ENCODE measurements around the gene LSR. TPM values are rescaled to one million over a fixed set of nuclear protein-coding genes. Genes with fewer than 3 reads are reported as not detected.

LSR gene
- total RNA-seq, 2 donors from 2014 or later, result 10.3 to 41.0 TPM

GRCh38 chr19:35253316-35254286 is 4.8 kb downstream of the LSR start:
- H3K27ac Mint-ChIP-seq, result peak overlapping the region in 1 of 2 donors; percentile 9
- no peaks in the 10 kb centered on the region for H3K9me3 Mint-ChIP-seq
- ATAC-seq, result no peak
- peaks cover 8 to 43% of the 10 kb centered on the region in 2 donors for H3K36me3 Mint-ChIP-seq
- peak in 1 of 2 donors; percentile 38 for DNase-seq (ENCODE audit: low spot score in 2 of 2)

GRCh38 chr19:35254341-35255297 is 5.8 kb downstream of the LSR start:
- ATAC-seq (no peak), DNase-seq (ENCODE audit: low spot score in 2 of 2) (peak in 1 of 2 donors; percentile 48)
- H3K27ac Mint-ChIP-seq, result peak overlapping the region; percentile 9 to 13
- peaks cover 7 to 33% of the 10 kb centered on the region in 2 donors for H3K36me3 Mint-ChIP-seq
- H3K9me3 Mint-ChIP-seq, result no peaks in the 10 kb centered on the region

GRCh38 chr19:35256566-35256965 is 7.8 kb downstream of the LSR start:
- H3K9me3 Mint-ChIP-seq, result no peaks in the 10 kb centered on the region
- no peak for DNase-seq (ENCODE audit: low spot score in 2 of 2)
- ATAC-seq, result no peak
- H3K27ac Mint-ChIP-seq, result peak overlapping the region; percentile 23 to 49
- peaks cover 0 to 16% of the 10 kb centered on the region in 2 donors for H3K36me3 Mint-ChIP-seq

GRCh38 chr19:35257113-35257461 is 8.3 kb downstream of the LSR start:
- peak in 1 of 2 donors; percentile 35 for DNase-seq (ENCODE audit: low spot score in 2 of 2)
- H3K9me3 Mint-ChIP-seq, result no peaks in the 10 kb centered on the region
- H3K27ac Mint-ChIP-seq, result peak overlapping the region in 1 of 2 donors; percentile 49
- ATAC-seq, result no peak
- peaks cover 0 to 16% of the 10 kb centered on the region in 2 donors for H3K36me3 Mint-ChIP-seq

- peak overlapping the region in 1 of 2 donors; percentile 72 for H3K27ac Mint-ChIP-seq
- peak in 1 of 2 donors; percentile 40 for DNase-seq (ENCODE audit: low spot score in 2 of 2)
Observed at GRCh38 chr19:35260694-35261304, 12.0 kb downstream of the LSR start.

GRCh38 chr19:35261356-35262100 is 12.7 kb downstream of the LSR start:
- peak in 1 of 2 donors; percentile 41 for DNase-seq (ENCODE audit: low spot score in 2 of 2)
- H3K9me3 Mint-ChIP-seq, result no peaks in the 10 kb centered on the region
- ATAC-seq, result no peak
- H3K36me3 Mint-ChIP-seq, result no peaks in the 10 kb centered on the region
- H3K27ac Mint-ChIP-seq, result peak overlapping the region in 1 of 2 donors; percentile 29

More at GRCh38 chr19:35260694-35261304, 12.0 kb downstream of the LSR start:
- Mint-ChIP-seq H3K36me3 (peaks cover 0 to under 1% of the 10 kb centered on the region in 2 donors), H3K9me3 (no peaks in the 10 kb centered on the region)
- no peak for ATAC-seq

- DNase-seq (ENCODE audit: low spot score in 2 of 2) (peak in 1 of 2 donors; percentile 51), ATAC-seq (no peak)
- Mint-ChIP-seq H3K27ac (peak overlapping the region in 1 of 2 donors; percentile 40), H3K9me3 (no peaks in the 10 kb centered on the region), H3K36me3 (peaks cover 0 to under 1% of the 10 kb centered on the region in 2 donors)
Observed at GRCh38 chr19:35262101-35262761, 13.4 kb downstream of the LSR start.

GRCh38 chr19:35264268-35265125 is 15.7 kb downstream of the LSR start:
- DNase-seq (ENCODE audit: low spot score in 2 of 2) (peak in 1 of 2 donors; percentile 53), ATAC-seq (no peak)
- peak overlapping the region; percentile 0 to 58 for H3K27ac Mint-ChIP-seq
- H3K36me3 Mint-ChIP-seq, result peaks cover 0 to 6% of the 10 kb centered on the region in 2 donors
- H3K9me3 Mint-ChIP-seq, result no peaks in the 10 kb centered on the region

- peak in 1 of 2 donors; percentile 53 for DNase-seq (ENCODE audit: low spot score in 2 of 2)
- Mint-ChIP-seq H3K36me3 (peaks cover under 1 to 7% of the 10 kb centered on the region in 2 donors), H3K9me3 (no peaks in the 10 kb centered on the region), H3K27ac (peak overlapping the region; percentile 22 to 82)
- ATAC-seq, result no peak
Observed at GRCh38 chr19:35265126-35265899, 16.5 kb downstream of the LSR start.

GRCh38 chr19:35265900-35266519 is 17.2 kb downstream of the LSR start:
- ATAC-seq (no peak), DNase-seq (ENCODE audit: low spot score in 2 of 2) (peak in 1 of 2 donors; percentile 54)
- H3K27ac Mint-ChIP-seq, result peak overlapping the region; percentile 22 to 82
- H3K9me3 Mint-ChIP-seq, result no peaks in the 10 kb centered on the region
- H3K36me3 Mint-ChIP-seq, result peaks cover 7 to 14% of the 10 kb centered on the region in 2 donors

GRCh38 chr19:35266520-35267352 is 17.9 kb downstream of the LSR start:
- ATAC-seq (no peak), DNase-seq (ENCODE audit: low spot score in 2 of 2) (peak in 1 of 2 donors; percentile 64)
- Mint-ChIP-seq H3K9me3 (no peaks in the 10 kb centered on the region), H3K27ac (peak overlapping the region; percentile 95 to 97), H3K36me3 (peaks cover 7 to 19% of the 10 kb centered on the region in 2 donors)

GRCh38 chr19:35267353-35267817 is 18.6 kb downstream of the LSR start:
- H3K9me3 Mint-ChIP-seq, result no peaks in the 10 kb centered on the region
- DNase-seq (ENCODE audit: low spot score in 2 of 2) (peak; percentile 46 to 69), ATAC-seq (peak in 1 of 2 donors; percentile 19)
- peak overlapping the region; percentile 95 to 97 for H3K27ac Mint-ChIP-seq
- H3K36me3 Mint-ChIP-seq, result peaks cover 7 to 23% of the 10 kb centered on the region in 2 donors

All from activated naive CD4-positive, alpha-beta T cell treated with anti-CD3 and anti-CD28 coated beads, Interleukin-2, amount 50 U/mL, for 72 hours (primary cell).